Sigmoid colon (tissue), 4 donors: ENCODE data around the gene SPATA3.

ENCODE experiments used
- CTCF ChIP-seq, 4 experiments: fragments of 450-650 bp in 3 of 4; fragments of 200-600 bp in 1 of 4; IDR thresholded peaks; one replicate each; pipeline ENCODE4 v1.5.1; 2016 to 2019; ENCODE audit warnings: antibody characterized with exemption in 4 of 4, mild to moderate bottlenecking in 3 of 4, moderate library complexity in 2 of 4
- EP300 ChIP-seq, 4 donors: sonication (generic); formaldehyde crosslinking; IDR thresholded peaks; one replicate each; pipeline ENCODE4 v1.6.1; 2017; ENCODE audit warnings: antibody characterized with exemption in 4 of 4
- POLR2A ChIP-seq, 2 donors: fragments of 450-650 bp; IDR thresholded peaks; one replicate each; pipeline ENCODE4 v1.6.1; 2016; ENCODE audit warnings: antibody characterized with exemption in 2 of 2, mild to moderate bottlenecking in 2 of 2, moderate library complexity in 2 of 2

GRCh38 chr2:231036131-231036530, 40.2 kb downstream of the SPATA3 start:
- TF ChIP-seq POLR2A (IDR thresholded peaks at IDR 0.05): no peak
- TF ChIP-seq EP300 (IDR thresholded peaks at IDR 0.05): no peak
- TF ChIP-seq CTCF (IDR thresholded peaks at IDR 0.05): no peak
